SU-DHL-6 (cell line): ENCODE data around the gene TMEM214.

Experiments
- H2AFZ ChIP-seq: fragments of 200-600 bp; sonication (generic); 2 replicates; pipeline ENCODE4 v1.6.1; 2014; ENCODE audit warnings: low read depth, mild to moderate bottlenecking, moderate library complexity, mixed read lengths, antibody characterized with exemption, low read length; ENCODE audit not compliant: severe bottlenecking
- H3F3A ChIP-seq: fragments of 200-600 bp; shearing (Covaris generic); 2 replicates; pipeline ENCODE4 v1.6.0; 2016; ENCODE audit warnings: antibody characterized with exemption, mild to moderate bottlenecking; ENCODE audit not compliant: insufficient read depth
- H3K27ac ChIP-seq: fragments of 200-600 bp; sonication (generic); 2 replicates; pipeline ENCODE4 v1.5.1; 2016; ENCODE audit warnings: low read depth, mild to moderate bottlenecking, low read length, moderate library complexity, mixed read lengths
- H3K27me3 ChIP-seq: fragments of 200-600 bp; sonication (generic), shearing (Covaris generic); 2 replicates; pipeline ENCODE4 v1.6.0; 2014; ENCODE audit warnings: mild to moderate bottlenecking, low read length
- H3K36me3 ChIP-seq: fragments of 200-600 bp; sonication (generic); 2 replicates; pipeline ENCODE4 v1.6.1; 2014; ENCODE audit warnings: mild to moderate bottlenecking, low read length, mixed read lengths
- H3K4me2 ChIP-seq: fragments of 300-600, 200-600 bp; shearing (Covaris generic), sonication (generic); 2 replicates; pipeline ENCODE4 v1.6.0; 2014; ENCODE audit warnings: low read length, low read depth, mild to moderate bottlenecking; ENCODE audit not compliant: poor library complexity, severe bottlenecking
- H3K4me3 ChIP-seq: fragments of 200-600 bp; sonication (generic); 2 replicates; pipeline ENCODE4 v1.5.1; 2014; ENCODE audit warnings: antibody characterized with exemption, low read length, mild to moderate bottlenecking, mixed read lengths; ENCODE audit not compliant: insufficient read depth, poor library complexity, severe bottlenecking
- H3K79me2 ChIP-seq: fragments of 200-600 bp; sonication (generic); 2 replicates; pipeline ENCODE4 v1.6.1; 2014; ENCODE audit warnings: mild to moderate bottlenecking, low read length, moderate library complexity; ENCODE audit not compliant: insufficient read depth
- H3K9ac ChIP-seq: fragments of 200-600 bp; sonication (generic); 2 replicates; pipeline ENCODE4 v1.7.0; 2014; ENCODE audit warnings: mild to moderate bottlenecking, low read length
- H3K9me2 ChIP-seq: fragments of 200-600 bp; sonication (generic); replicated peaks from 2 replicates; pipeline ENCODE4 v1.6.1; 2014; ENCODE audit warnings: low read length; ENCODE audit not compliant: insufficient read depth
- H3K9me3 ChIP-seq: fragments of 200-600 bp; sonication (generic); 2 replicates; pipeline ENCODE4 v1.6.1; 2014; ENCODE audit warnings: low read length, mixed read lengths; ENCODE audit not compliant: insufficient read depth
- H4K20me1 ChIP-seq: fragments of 200-600 bp; sonication (generic); 2 replicates; pipeline ENCODE4 v1.6.1; 2014; ENCODE audit warnings: low read depth, mild to moderate bottlenecking, antibody characterized with exemption, low read length, moderate library complexity, mixed read lengths
- EZH2phosphoT487 ChIP-seq: fragments of 200-600 bp; sonication (generic), shearing (Covaris generic); conservative IDR thresholded peaks from 2 replicates; pipeline ENCODE4 v1.6.1; 2018; ENCODE audit warnings: mild to moderate bottlenecking, antibody characterized with exemption, low read length, moderate library complexity, mixed read lengths
- TF ChIP-seq, protein P1 (sequence below): fragments of 200-600 bp; sonication (generic); IDR thresholded peaks from one replicate; pipeline ENCODE4 v1.5.1; 2017; ENCODE audit warnings: antibody characterized with exemption, mild to moderate bottlenecking, low read length, moderate library complexity; ENCODE audit not compliant: insufficient read depth, poor library complexity, severe bottlenecking

The TMEM214 gene

DNA sequence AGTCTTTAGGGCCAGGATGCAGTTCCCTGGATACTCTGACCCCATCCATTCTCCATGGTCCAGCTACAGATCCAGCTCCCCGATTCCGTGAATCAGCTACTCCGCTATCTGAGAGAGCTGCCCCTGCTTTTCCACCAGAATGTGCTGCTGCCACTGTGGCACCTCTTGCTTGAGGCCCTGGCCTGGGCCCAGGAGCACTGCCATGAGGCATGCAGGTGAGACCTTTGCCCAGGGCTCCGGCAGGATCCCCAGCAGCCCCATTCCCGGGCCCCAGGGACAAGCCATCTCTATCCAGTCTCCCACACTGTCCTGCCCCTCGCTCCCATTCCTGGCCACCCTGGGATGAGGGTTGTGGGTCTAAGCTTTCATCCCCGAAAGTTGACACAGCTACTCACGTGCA lies 7.5 kb downstream of the TMEM214 start:
- Histone ChIP-seq H3K9me3 (no peaks in the 10 kb centered on the region), H3K27me3 (no peaks in the 10 kb centered on the region), H3K9ac (no peak overlapping the region), H3K36me3 (no peaks in the 10 kb centered on the region), H3K4me3 (no peak overlapping the region), H3K4me2 (no peak overlapping the region), H3F3A (no peaks in the 10 kb centered on the region), H3K79me2 (no peaks in the 10 kb centered on the region), H4K20me1 (no peaks in the 10 kb centered on the region), H3K9me2 (no peaks in the 10 kb centered on the region), H2AFZ (no peak overlapping the region), H3K27ac (no peak overlapping the region)
- TF ChIP-seq EZH2phosphoT487 = no peak
- TF ChIP-seq, protein P1, sequence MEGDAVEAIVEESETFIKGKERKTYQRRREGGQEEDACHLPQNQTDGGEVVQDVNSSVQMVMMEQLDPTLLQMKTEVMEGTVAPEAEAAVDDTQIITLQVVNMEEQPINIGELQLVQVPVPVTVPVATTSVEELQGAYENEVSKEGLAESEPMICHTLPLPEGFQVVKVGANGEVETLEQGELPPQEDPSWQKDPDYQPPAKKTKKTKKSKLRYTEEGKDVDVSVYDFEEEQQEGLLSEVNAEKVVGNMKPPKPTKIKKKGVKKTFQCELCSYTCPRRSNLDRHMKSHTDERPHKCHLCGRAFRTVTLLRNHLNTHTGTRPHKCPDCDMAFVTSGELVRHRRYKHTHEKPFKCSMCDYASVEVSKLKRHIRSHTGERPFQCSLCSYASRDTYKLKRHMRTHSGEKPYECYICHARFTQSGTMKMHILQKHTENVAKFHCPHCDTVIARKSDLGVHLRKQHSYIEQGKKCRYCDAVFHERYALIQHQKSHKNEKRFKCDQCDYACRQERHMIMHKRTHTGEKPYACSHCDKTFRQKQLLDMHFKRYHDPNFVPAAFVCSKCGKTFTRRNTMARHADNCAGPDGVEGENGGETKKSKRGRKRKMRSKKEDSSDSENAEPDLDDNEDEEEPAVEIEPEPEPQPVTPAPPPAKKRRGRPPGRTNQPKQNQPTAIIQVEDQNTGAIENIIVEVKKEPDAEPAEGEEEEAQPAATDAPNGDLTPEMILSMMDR = no peak

DNA sequence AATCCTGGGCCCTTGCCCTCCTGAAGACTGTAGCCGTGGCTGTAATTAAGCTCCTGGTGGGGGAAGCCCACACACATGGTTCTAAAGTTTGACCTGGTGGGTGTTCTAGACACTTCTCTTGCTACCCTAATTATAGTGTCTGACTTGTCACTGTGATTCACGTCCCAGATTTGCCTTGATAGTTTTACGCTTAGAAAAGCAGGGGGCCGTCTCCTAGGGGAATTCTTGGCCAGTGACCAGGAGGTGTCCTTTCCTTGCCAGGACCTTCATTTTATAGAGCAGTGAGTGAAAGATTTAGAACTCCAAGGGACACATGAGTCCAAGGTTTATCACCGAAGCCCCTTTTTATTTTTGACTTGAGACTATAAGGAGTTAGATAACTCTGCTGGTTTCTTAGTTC lies 9.0 kb downstream of the TMEM214 start:
- Histone ChIP-seq H3K79me2 (no peaks in the 10 kb centered on the region), H3K4me3 (no peak overlapping the region), H3K9me3 (no peaks in the 10 kb centered on the region), H3K9me2 (no peaks in the 10 kb centered on the region), H3K27me3 (no peaks in the 10 kb centered on the region), H3F3A (no peaks in the 10 kb centered on the region; the same call in 1 of the 2 replicates), H4K20me1 (no peaks in the 10 kb centered on the region), H3K36me3 (no peaks in the 10 kb centered on the region), H2AFZ (no peak overlapping the region), H3K27ac (peak overlapping the region; percentile 14; the same call in 1 of the 2 replicates), H3K9ac (no peak overlapping the region), H3K4me2 (no peak overlapping the region)
- TF ChIP-seq EZH2phosphoT487 = no peak
- TF ChIP-seq, protein P1 = no peak

DNA sequence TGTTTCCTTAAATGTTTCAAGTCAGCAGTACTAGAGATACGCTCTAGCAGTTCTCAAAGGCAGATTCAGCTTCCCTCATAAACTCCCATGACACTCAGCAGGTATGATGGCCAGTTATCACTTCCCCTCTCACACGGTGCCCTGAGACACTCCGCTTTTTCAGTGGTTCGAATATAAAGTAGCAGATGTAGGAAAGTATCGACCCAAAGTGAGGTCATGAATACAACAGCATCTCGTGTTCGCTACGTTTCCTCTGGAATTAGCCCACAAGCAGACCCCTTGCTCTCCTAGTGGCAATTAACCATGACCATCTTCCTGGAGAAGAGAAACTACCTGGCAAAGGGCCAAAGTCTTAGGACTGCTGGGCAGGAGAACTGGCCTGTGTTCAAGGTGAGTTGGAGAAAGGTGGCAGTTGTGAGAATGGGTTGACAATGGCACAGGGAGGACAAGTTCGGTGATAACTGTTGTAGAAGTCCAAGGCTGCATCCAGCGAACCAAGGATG lies 9.4 kb downstream of the TMEM214 start:
- Histone ChIP-seq H3K9me3 (no peaks in the 10 kb centered on the region), H3K79me2 (no peaks in the 10 kb centered on the region), H3K27ac (peak overlapping the region; percentile 14; the same call in 1 of the 2 replicates), H3K36me3 (no peaks in the 10 kb centered on the region), H3F3A (peaks cover 2% of the 10 kb centered on the region; the same call in 1 of the 2 replicates), H3K9me2 (no peaks in the 10 kb centered on the region), H3K9ac (no peak overlapping the region), H2AFZ (no peak overlapping the region), H4K20me1 (no peaks in the 10 kb centered on the region), H3K4me3 (no peak overlapping the region), H3K27me3 (no peaks in the 10 kb centered on the region), H3K4me2 (no peak overlapping the region)
- no peak for TF ChIP-seq EZH2phosphoT487
- TF ChIP-seq, protein P1 = no peak
